ENCODE data around the gene CAMK2A. TPM values are rescaled to one million over a fixed set of nuclear protein-coding genes. Genes with fewer than 3 reads are reported as not detected.

Gene CAMK2A
- polyA plus RNA-seq, 1 donor = 1.1 TPM

DNA sequence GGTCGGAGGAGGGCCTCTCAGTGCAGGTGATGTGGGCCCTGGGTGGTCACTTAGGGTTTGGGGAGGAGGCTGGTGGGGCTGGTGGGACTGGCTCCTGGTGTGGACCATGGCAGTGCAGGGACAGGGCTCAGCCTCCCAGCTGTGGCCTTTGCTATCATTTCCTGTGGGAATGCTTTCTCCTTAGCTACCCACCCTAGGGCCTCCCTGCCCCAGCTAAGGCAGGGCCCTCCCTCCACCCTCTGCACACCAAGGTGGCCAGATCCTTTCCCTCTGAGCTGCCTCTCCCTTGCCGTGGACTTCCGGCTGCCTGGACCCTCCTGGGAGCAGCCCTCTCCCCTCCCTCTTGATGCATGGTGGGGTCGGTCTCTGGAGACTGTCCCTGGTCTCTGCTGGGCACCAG, 35.9 kb upstream of the CAMK2A start:
- WGBS (ENCODE audit: insufficient coverage, low lambda C conversion rate) = no CpG with 5 or more reads among the region's 4 CpGs
- Histone ChIP-seq H3K4me3 (ENCODE audit: low read length) (no peak overlapping the region), H3K4me1 (ENCODE audit: control insufficient read depth, insufficient read depth, low read length) (no peaks in the 10 kb centered on the region), H3K27ac (ENCODE audit: low read length) (no peak overlapping the region), H3K27me3 (ENCODE audit: control insufficient read depth, insufficient read depth, low read length) (no peaks in the 10 kb centered on the region), H3K36me3 (ENCODE audit: control insufficient read depth, insufficient read depth, low read length) (no peaks in the 10 kb centered on the region), H3K9me3 (ENCODE audit: control insufficient read depth, low read depth, low read length) (no peaks in the 10 kb centered on the region)
- no peak for DNase-seq

DNA sequence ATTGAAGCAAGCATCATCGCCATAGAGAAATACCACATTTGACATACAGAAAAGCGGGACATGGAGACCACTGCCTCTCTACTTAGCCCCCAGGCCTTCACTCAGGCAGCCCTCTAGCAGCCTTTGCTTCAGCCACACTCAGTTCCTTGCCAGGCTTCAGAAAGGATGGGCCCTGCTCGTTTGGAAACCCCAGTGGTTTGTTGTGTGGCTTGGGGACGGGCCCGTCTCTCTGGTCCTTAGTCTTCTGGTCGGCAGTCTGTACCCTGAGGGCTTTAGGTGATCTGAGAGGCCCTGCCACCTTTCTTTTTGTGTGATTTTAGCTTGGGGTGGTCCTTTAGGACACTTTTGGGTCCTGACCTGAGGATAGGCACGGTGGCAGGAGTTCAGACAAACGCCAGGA, 34.2 kb upstream of the CAMK2A start:
- no peak for DNase-seq
- H3K27ac ChIP-seq (ENCODE audit: low read length) = no peak overlapping the region
- H3K27me3 ChIP-seq (ENCODE audit: control insufficient read depth, insufficient read depth, low read length) = peaks cover under 1% of the 10 kb centered on the region
- no peaks in the 10 kb centered on the region for H3K9me3 ChIP-seq (ENCODE audit: control insufficient read depth, low read depth, low read length)
- no peaks in the 10 kb centered on the region for H3K36me3 ChIP-seq (ENCODE audit: control insufficient read depth, insufficient read depth, low read length)
- no CpG with 5 or more reads among the region's 8 CpGs for WGBS (ENCODE audit: insufficient coverage, low lambda C conversion rate)
- no peaks in the 10 kb centered on the region for H3K4me1 ChIP-seq (ENCODE audit: control insufficient read depth, insufficient read depth, low read length)
- no peak overlapping the region for H3K4me3 ChIP-seq (ENCODE audit: low read length)

DNA sequence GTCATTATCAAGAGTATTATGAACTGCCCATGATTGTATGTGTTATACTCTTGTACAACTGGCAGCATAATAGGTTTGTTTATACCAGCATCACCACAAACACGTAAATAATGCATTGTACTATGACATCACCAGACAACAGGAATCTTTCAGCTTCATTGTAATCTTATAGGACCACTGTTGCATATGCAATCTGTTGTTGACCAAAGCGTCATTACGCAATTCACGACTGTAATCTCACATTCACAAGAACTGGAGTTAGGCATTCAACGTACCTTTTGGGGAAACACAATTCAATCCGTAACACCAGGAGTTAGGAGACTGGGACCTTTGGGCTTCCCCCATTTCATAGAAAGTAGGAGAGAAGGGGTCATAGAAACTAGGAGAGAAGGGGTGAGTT, 33.5 kb upstream of the CAMK2A start:
- H3K4me1 ChIP-seq (ENCODE audit: control insufficient read depth, insufficient read depth, low read length) = no peaks in the 10 kb centered on the region
- no peak for DNase-seq
- H3K9me3 ChIP-seq (ENCODE audit: control insufficient read depth, low read depth, low read length) = no peaks in the 10 kb centered on the region
- WGBS (ENCODE audit: insufficient coverage, low lambda C conversion rate) = 100% methylated on average over 3 of the region's 6 CpGs
- H3K27ac ChIP-seq (ENCODE audit: low read length) = no peak overlapping the region
- H3K27me3 ChIP-seq (ENCODE audit: control insufficient read depth, insufficient read depth, low read length) = peaks cover 4% of the 10 kb centered on the region
- no peak overlapping the region for H3K4me3 ChIP-seq (ENCODE audit: low read length)
- H3K36me3 ChIP-seq (ENCODE audit: control insufficient read depth, insufficient read depth, low read length) = no peaks in the 10 kb centered on the region

DNA sequence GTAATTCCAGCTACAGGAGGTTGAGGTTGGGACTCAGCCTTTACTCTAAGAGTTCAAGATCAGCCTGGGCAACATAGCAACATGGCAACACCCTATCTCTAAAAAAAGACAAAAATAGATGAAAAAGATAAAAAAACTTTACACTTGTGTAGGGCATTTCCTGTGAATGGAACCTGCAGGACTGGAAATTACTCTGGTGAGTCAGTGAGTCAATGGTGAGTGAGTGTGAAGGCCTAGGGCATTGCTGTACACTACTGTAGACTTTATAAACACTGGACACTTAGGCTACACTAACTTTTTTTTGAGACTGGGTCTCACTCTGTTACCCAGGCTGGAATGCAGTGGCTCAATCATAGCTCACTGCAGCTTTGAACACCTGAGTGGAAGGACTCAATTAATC, 32.6 kb upstream of the CAMK2A start:
- Histone ChIP-seq H3K27ac (ENCODE audit: low read length) (no peak overlapping the region), H3K4me3 (ENCODE audit: low read length) (no peak overlapping the region), H3K4me1 (ENCODE audit: control insufficient read depth, insufficient read depth, low read length) (no peaks in the 10 kb centered on the region), H3K36me3 (ENCODE audit: control insufficient read depth, insufficient read depth, low read length) (no peaks in the 10 kb centered on the region), H3K9me3 (ENCODE audit: control insufficient read depth, low read depth, low read length) (no peaks in the 10 kb centered on the region), H3K27me3 (ENCODE audit: control insufficient read depth, insufficient read depth, low read length) (peaks cover 4% of the 10 kb centered on the region)
- DNase-seq = no peak

DNA sequence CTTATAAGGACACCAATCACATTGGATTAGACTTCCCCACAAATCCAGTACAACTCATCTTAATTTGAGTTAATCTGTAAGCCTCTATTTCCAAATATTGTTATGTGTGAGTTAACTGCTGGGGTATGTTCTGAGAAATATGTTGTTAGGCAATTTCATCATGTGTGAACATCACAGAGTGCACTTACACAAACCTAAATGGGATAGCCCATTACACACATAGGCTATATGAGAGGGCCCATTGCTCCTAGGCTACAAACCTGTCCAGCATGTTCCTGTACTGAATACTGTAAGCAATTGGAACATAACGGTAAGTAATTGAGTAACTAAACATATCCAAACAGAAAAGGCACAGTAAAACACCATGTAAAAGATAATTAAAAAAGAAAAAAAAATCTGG, 32.2 kb upstream of the CAMK2A start:
- H3K4me1 ChIP-seq (ENCODE audit: control insufficient read depth, insufficient read depth, low read length) = no peaks in the 10 kb centered on the region
- H3K27me3 ChIP-seq (ENCODE audit: control insufficient read depth, insufficient read depth, low read length) = peaks cover 4% of the 10 kb centered on the region
- no peaks in the 10 kb centered on the region for H3K9me3 ChIP-seq (ENCODE audit: control insufficient read depth, low read depth, low read length)
- no CpG with 5 or more reads among the region's 1 CpG for WGBS (ENCODE audit: insufficient coverage, low lambda C conversion rate)
- no peak overlapping the region for H3K4me3 ChIP-seq (ENCODE audit: low read length)
- no peak overlapping the region for H3K27ac ChIP-seq (ENCODE audit: low read length)
- no peak for DNase-seq
- no peaks in the 10 kb centered on the region for H3K36me3 ChIP-seq (ENCODE audit: control insufficient read depth, insufficient read depth, low read length)

DNA sequence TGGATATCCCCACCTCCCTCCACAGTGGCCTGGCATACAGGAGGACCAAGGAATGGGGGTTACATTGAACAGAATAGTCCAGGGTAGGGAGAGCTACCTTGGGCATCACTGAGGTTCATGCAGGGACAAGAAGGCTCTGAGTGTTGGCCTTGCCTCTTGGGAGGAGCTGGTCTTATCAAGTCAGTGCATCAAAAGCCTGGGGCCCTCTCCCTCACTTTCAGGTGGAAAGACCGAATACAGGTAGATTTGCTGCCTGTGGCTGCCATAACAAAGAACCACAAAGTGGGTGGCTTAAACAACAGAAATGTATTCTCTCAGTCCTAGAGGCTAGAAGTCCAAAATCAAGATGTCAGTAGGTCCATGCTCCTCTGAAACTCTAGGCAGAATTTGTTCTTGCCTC, 31.6 kb upstream of the CAMK2A start:
- H3K27ac ChIP-seq (ENCODE audit: low read length) = no peak overlapping the region
- WGBS (ENCODE audit: insufficient coverage, low lambda C conversion rate) = no CpG with 5 or more reads among the region's 1 CpG
- DNase-seq = no peak

DNA sequence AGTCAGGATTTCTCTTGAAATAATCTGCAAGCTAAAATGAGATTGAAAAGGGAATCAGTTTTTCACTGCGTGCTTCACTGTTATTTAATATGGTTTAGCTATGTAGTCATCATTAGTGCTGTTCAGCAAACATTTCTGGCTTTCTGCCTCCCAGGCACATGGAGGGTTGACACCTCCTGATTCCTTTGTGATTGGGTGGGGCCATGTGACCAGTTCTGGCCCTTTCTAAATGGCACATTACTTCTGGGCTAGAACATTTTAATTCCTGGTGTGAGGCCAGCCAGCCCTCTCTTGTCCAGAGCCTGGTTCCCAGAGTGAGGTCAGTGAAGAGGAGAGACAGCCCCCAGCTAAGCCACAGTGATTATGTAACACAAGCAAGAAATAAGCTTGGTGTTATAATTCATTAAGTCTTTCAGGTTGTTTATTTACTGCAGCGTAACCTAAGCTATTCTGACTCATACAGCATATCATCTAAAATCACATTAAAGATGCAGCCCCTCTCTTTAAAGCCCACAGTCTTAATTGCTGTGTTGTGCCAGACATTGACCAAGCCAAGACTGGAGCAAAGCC, 30.6 kb upstream of the CAMK2A start:
- H3K36me3 ChIP-seq (ENCODE audit: control insufficient read depth, insufficient read depth, low read length) = no peaks in the 10 kb centered on the region
- H3K9me3 ChIP-seq (ENCODE audit: control insufficient read depth, low read depth, low read length) = no peaks in the 10 kb centered on the region
- DNase-seq = peak in 1 of 2 donors; percentile 35
- H3K27me3 ChIP-seq (ENCODE audit: control insufficient read depth, insufficient read depth, low read length) = peaks cover 4% of the 10 kb centered on the region
- H3K27ac ChIP-seq (ENCODE audit: low read length) = no peak overlapping the region
- H3K4me1 ChIP-seq (ENCODE audit: control insufficient read depth, insufficient read depth, low read length) = no peaks in the 10 kb centered on the region
- no CpG with 5 or more reads among the region's 2 CpGs for WGBS (ENCODE audit: insufficient coverage, low lambda C conversion rate)
- no peak overlapping the region for H3K4me3 ChIP-seq (ENCODE audit: low read length)

More for the DNA sequence above, 31.6 kb upstream of the CAMK2A start:
- Histone ChIP-seq H3K36me3 (ENCODE audit: control insufficient read depth, insufficient read depth, low read length) (no peaks in the 10 kb centered on the region), H3K9me3 (ENCODE audit: control insufficient read depth, low read depth, low read length) (no peaks in the 10 kb centered on the region), H3K4me3 (ENCODE audit: low read length) (no peak overlapping the region), H3K27me3 (ENCODE audit: control insufficient read depth, insufficient read depth, low read length) (peaks cover 4% of the 10 kb centered on the region), H3K4me1 (ENCODE audit: control insufficient read depth, insufficient read depth, low read length) (no peaks in the 10 kb centered on the region)

DNA sequence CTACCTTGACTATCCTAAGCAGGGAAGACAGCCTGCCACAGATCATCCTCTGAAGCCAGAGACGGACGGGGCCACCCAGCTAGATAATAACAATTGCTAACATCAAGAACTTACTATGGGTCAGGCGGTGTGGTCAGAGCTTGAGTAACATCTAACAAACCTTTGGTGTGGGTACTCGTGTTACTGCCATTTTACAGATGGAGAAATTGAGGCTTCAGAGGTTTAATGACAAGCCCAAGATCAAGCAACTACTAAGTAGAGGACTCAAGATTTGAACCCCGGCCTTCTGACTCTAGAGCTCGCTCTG, 29.9 kb upstream of the CAMK2A start:
- Histone ChIP-seq H3K36me3 (ENCODE audit: control insufficient read depth, insufficient read depth, low read length) (no peaks in the 10 kb centered on the region), H3K27ac (ENCODE audit: low read length) (no peak overlapping the region)
- WGBS (ENCODE audit: insufficient coverage, low lambda C conversion rate) = no CpG with 5 or more reads among the region's 6 CpGs

DNA sequence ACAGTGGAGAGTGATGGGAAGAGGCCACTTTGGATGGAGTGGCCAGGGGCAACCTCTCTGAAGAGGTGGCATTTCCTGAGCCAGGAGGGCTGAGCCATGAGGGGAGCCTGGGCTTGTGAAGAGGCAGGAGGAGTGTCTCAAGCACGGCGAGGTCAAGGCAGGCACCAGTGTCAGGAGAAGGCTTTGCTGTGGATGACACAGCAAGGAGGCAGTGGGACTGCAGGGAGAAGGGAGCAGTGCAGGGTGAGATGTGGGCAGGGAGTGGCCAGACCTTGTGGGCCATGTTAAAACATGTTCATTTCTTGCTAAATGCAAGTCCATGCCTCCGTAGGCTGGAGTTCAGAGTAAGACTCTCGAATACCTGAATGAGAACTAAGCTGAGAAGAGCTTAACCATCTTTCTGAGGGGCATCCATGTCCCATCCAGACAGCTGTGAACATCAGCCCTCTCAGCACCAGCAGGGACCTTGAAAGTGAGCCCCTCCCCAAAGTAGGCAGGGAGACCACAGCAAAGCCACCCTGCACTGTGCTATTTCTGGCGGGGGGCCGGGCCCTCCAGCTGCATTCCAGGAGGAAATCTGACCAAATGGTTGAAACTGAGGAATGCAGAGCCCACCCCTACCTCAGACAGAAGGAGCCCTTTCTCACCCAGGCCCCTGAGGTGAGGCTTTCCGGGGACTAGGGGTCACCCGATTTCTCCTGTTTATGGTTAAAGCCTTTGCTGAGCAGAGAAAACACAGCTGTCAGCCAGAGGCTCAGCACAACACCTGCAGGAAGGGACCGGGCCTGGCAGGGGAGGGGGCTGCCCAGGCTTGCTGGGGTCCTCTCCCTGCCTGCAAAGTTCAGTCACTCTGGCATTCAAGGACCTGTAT, 29.3 kb upstream of the CAMK2A start:
- Histone ChIP-seq H3K27me3 (ENCODE audit: control insufficient read depth, insufficient read depth, low read length) (peaks cover 4% of the 10 kb centered on the region), H3K36me3 (ENCODE audit: control insufficient read depth, insufficient read depth, low read length) (no peaks in the 10 kb centered on the region), H3K9me3 (ENCODE audit: control insufficient read depth, low read depth, low read length) (no peaks in the 10 kb centered on the region), H3K4me3 (ENCODE audit: low read length) (no peak overlapping the region), H3K4me1 (ENCODE audit: control insufficient read depth, insufficient read depth, low read length) (no peaks in the 10 kb centered on the region), H3K27ac (ENCODE audit: low read length) (no peak overlapping the region)
- WGBS (ENCODE audit: insufficient coverage, low lambda C conversion rate) = no CpG with 5 or more reads among the region's 9 CpGs
- no peak for DNase-seq

More for the DNA sequence above, 29.9 kb upstream of the CAMK2A start:
- H3K27me3 ChIP-seq (ENCODE audit: control insufficient read depth, insufficient read depth, low read length) = peaks cover 4% of the 10 kb centered on the region
- no peaks in the 10 kb centered on the region for H3K4me1 ChIP-seq (ENCODE audit: control insufficient read depth, insufficient read depth, low read length)
- H3K9me3 ChIP-seq (ENCODE audit: control insufficient read depth, low read depth, low read length) = no peaks in the 10 kb centered on the region
- no peak for DNase-seq
- H3K4me3 ChIP-seq (ENCODE audit: low read length) = no peak overlapping the region

DNA sequence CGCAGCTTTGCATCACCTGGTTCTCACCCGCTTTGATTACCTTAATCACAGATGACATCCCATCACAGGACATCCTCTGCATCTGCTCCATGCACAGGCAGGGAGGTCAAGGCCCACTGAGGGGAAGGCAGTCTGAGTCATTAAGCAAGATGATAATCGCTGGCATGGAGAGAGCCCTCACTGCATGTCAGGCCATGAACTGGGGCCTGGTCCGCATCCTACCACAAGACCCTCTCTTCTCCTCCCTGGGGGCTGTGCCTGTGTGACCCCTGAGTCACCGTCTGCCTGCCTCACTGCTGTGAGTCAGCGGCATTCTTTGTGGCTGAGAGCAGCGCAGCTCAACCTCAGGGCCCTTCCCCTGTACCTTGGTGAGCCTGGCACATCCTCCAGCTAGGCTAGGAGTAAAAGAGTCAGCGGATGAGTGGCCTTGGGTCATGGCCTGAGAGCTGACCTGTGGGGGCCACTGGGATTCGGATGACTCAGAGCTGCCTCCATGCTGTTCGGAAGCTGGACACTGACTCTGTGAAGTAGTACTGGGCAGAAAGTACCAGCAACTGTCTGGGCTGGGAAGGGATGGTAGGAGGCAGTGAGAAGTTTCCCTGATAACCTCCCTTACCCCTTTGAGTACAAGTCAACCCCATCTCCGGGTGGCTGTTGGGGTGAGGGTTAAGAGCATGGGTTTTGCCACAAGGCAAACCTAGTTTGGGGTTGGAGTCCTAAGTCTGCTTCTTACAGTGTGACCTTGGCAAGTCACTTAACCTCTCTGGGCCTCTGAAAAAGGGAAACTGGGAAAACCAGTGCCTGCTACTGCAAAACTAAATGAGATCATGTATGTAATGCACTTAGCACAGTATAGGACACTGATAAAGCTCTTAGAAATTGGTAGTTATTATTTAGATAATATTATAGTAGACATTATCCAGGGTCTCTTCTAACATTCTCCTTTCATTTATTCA, 27.8 kb upstream of the CAMK2A start:
- DNase-seq = no peak
- Histone ChIP-seq H3K27me3 (ENCODE audit: control insufficient read depth, insufficient read depth, low read length) (peaks cover 4% of the 10 kb centered on the region), H3K27ac (ENCODE audit: low read length) (no peak overlapping the region), H3K9me3 (ENCODE audit: control insufficient read depth, low read depth, low read length) (no peaks in the 10 kb centered on the region), H3K36me3 (ENCODE audit: control insufficient read depth, insufficient read depth, low read length) (no peaks in the 10 kb centered on the region), H3K4me3 (ENCODE audit: low read length) (no peak overlapping the region), H3K4me1 (ENCODE audit: control insufficient read depth, insufficient read depth, low read length) (no peaks in the 10 kb centered on the region)
- no CpG with 5 or more reads among the region's 11 CpGs for WGBS (ENCODE audit: insufficient coverage, low lambda C conversion rate)

Data from large intestine (tissue), 3 donors.